ENCODE data around the gene MAPK8IP1.

The MAPK8IP1 gene

DNA sequence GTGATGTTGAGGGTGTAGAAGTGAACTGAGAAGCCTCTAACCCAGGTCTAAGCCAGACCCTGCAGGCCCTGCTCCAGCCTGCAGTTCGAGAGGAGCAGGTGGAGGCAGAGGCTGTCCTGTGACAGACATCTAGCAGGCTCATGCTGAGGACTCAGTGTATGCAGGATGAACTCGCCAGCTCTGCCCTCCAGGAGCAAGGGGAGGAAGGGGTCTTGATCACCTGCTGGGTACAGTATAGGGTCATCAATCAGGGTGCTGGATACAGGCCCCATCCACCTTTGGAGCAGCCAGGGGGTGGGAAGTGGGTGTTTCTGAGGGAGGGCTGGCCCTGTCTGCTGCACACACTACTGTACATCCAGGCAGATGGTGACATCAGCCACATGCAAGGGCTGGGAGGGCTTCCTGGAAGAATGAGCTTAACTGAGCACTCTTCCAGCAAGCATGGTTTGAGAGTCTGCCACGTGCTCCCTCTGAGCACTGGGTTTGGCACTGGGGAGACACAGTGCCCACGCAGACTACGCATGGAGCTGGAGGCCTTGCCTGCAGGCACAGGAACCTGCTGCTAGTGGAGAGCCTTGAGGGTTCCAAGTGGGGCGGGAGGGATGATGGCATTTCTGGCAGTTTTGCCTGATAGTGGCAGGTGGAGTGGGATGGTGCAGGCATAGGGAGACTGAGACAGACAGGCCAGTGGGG, 9.2 kb downstream of the MAPK8IP1 start:
- Histone ChIP-seq H3K4me3 (ENCODE audit: severe bottlenecking) (no peak overlapping the region), H3K36me3 (ENCODE audit: low read depth) (no peaks in the 10 kb centered on the region), H3K4me1 (ENCODE audit: insufficient read depth, poor library complexity, severe bottlenecking) (no peaks in the 10 kb centered on the region), H3K9me3 (ENCODE audit: severe bottlenecking) (no peaks in the 10 kb centered on the region), H3K27ac (ENCODE audit: poor library complexity, severe bottlenecking) (no peak overlapping the region), H3K27me3 (ENCODE audit: insufficient read depth, poor library complexity, severe bottlenecking) (no peaks in the 10 kb centered on the region)
- DNase-seq (ENCODE audit: low spot score): no peak
- TF ChIP-seq, protein P1, sequence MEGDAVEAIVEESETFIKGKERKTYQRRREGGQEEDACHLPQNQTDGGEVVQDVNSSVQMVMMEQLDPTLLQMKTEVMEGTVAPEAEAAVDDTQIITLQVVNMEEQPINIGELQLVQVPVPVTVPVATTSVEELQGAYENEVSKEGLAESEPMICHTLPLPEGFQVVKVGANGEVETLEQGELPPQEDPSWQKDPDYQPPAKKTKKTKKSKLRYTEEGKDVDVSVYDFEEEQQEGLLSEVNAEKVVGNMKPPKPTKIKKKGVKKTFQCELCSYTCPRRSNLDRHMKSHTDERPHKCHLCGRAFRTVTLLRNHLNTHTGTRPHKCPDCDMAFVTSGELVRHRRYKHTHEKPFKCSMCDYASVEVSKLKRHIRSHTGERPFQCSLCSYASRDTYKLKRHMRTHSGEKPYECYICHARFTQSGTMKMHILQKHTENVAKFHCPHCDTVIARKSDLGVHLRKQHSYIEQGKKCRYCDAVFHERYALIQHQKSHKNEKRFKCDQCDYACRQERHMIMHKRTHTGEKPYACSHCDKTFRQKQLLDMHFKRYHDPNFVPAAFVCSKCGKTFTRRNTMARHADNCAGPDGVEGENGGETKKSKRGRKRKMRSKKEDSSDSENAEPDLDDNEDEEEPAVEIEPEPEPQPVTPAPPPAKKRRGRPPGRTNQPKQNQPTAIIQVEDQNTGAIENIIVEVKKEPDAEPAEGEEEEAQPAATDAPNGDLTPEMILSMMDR (IDR thresholded peaks at IDR 0.05; ENCODE audit: poor library complexity, severe bottlenecking): no peak
- no peak for ATAC-seq (ENCODE audit: low read depth)

GRCh38 chr11:45895553-45896259, 10.3 kb downstream of the MAPK8IP1 start:
- no peak for DNase-seq (ENCODE audit: low spot score)
- no peak for ATAC-seq (ENCODE audit: low read depth)
- TF ChIP-seq, protein P1 (IDR thresholded peaks at IDR 0.05; ENCODE audit: poor library complexity, severe bottlenecking): no peak
- Histone ChIP-seq H3K4me1 (ENCODE audit: insufficient read depth, poor library complexity, severe bottlenecking) (no peaks in the 10 kb centered on the region), H3K4me3 (ENCODE audit: severe bottlenecking) (no peak overlapping the region), H3K36me3 (ENCODE audit: low read depth) (no peaks in the 10 kb centered on the region), H3K9me3 (ENCODE audit: severe bottlenecking) (no peaks in the 10 kb centered on the region), H3K27ac (ENCODE audit: poor library complexity, severe bottlenecking) (no peak overlapping the region), H3K27me3 (ENCODE audit: insufficient read depth, poor library complexity, severe bottlenecking) (no peaks in the 10 kb centered on the region)

- DNase-seq (ENCODE audit: low spot score) (no peak), ATAC-seq (ENCODE audit: low read depth) (peak; percentile 22; the same call in 1 of the 3 replicates)
- H3K9me3 ChIP-seq (ENCODE audit: severe bottlenecking): no peaks in the 10 kb centered on the region
Measured at GRCh38 chr11:45896422-45896984, 11.1 kb downstream of the MAPK8IP1 start.

GRCh38 chr11:45897556-45897955, 12.1 kb downstream of the MAPK8IP1 start:
- Histone ChIP-seq H3K36me3 (ENCODE audit: low read depth) (no peaks in the 10 kb centered on the region), H3K27ac (ENCODE audit: poor library complexity, severe bottlenecking) (no peak overlapping the region), H3K4me3 (ENCODE audit: severe bottlenecking) (no peak overlapping the region), H3K4me1 (ENCODE audit: insufficient read depth, poor library complexity, severe bottlenecking) (no peaks in the 10 kb centered on the region), H3K27me3 (ENCODE audit: insufficient read depth, poor library complexity, severe bottlenecking) (no peaks in the 10 kb centered on the region), H3K9me3 (ENCODE audit: severe bottlenecking) (no peaks in the 10 kb centered on the region)
- DNase-seq (ENCODE audit: low spot score): no peak
- TF ChIP-seq, protein P1 (IDR thresholded peaks at IDR 0.05; ENCODE audit: poor library complexity, severe bottlenecking): no peak
- no peak for ATAC-seq (ENCODE audit: low read depth)

More at GRCh38 chr11:45896422-45896984, 11.1 kb downstream of the MAPK8IP1 start:
- Histone ChIP-seq H3K27ac (ENCODE audit: poor library complexity, severe bottlenecking) (no peak overlapping the region), H3K27me3 (ENCODE audit: insufficient read depth, poor library complexity, severe bottlenecking) (no peaks in the 10 kb centered on the region), H3K4me1 (ENCODE audit: insufficient read depth, poor library complexity, severe bottlenecking) (no peaks in the 10 kb centered on the region), H3K36me3 (ENCODE audit: low read depth) (no peaks in the 10 kb centered on the region), H3K4me3 (ENCODE audit: severe bottlenecking) (no peak overlapping the region)
- TF ChIP-seq, protein P1 (IDR thresholded peaks at IDR 0.05; ENCODE audit: poor library complexity, severe bottlenecking): no peak
